ENCODE results near the gene CASK.

CASK gene

DNA sequence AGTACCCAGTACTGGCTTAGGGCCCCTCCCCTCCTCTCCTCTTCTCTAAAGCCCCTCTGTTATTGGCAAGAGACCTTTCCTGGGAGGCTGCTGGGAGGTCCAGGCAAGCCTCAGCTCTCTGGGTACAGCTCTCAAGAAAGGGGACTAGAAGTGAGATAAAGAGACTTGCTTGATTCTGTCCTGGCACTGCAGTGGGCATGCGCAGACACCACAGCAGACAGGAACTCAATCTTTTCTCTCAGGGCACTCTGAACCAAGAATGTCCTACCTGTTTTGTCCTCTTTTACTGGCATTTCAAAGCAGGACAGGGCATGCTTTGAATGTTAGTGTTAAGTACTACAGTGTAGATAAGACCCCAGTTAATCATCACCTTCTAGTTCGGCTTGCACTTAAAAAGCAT lies 401.3 kb downstream of the CASK start:
- TF ChIP-seq GABPA (IDR thresholded peaks at IDR 0.05; ENCODE audit: low read depth), result no peak
- TF ChIP-seq POLR2AphosphoS5 (IDR thresholded peaks at IDR 0.05; ENCODE audit: low read depth), result no peak
- TF ChIP-seq SPI1 (IDR thresholded peaks at IDR 0.05; ENCODE audit: borderline replicate concordance, low read depth), result no peak
- TF ChIP-seq, protein P1, sequence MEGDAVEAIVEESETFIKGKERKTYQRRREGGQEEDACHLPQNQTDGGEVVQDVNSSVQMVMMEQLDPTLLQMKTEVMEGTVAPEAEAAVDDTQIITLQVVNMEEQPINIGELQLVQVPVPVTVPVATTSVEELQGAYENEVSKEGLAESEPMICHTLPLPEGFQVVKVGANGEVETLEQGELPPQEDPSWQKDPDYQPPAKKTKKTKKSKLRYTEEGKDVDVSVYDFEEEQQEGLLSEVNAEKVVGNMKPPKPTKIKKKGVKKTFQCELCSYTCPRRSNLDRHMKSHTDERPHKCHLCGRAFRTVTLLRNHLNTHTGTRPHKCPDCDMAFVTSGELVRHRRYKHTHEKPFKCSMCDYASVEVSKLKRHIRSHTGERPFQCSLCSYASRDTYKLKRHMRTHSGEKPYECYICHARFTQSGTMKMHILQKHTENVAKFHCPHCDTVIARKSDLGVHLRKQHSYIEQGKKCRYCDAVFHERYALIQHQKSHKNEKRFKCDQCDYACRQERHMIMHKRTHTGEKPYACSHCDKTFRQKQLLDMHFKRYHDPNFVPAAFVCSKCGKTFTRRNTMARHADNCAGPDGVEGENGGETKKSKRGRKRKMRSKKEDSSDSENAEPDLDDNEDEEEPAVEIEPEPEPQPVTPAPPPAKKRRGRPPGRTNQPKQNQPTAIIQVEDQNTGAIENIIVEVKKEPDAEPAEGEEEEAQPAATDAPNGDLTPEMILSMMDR (IDR thresholded peaks at IDR 0.05; ENCODE audit: insufficient read depth, low read length), result no peak
- TF ChIP-seq REST (IDR thresholded peaks at IDR 0.05; ENCODE audit: insufficient replicate concordance, low read depth), result no peak
- Histone ChIP-seq H3K27me3 (ENCODE audit: insufficient read depth, poor library complexity, severe bottlenecking) (no peaks in the 10 kb centered on the region), H3K27ac (replicated peaks) (no peak overlapping the region), H3K4me3 (replicated peaks; ENCODE audit: insufficient read depth, low read length) (no peak overlapping the region)
- DNase-seq (ENCODE audit: low read depth in 1 of 2, low spot score in 1 of 2), result no peak

- Histone ChIP-seq H3K4me3 (replicated peaks; ENCODE audit: insufficient read depth, low read length) (no peak overlapping the region), H3K27ac (replicated peaks) (no peak overlapping the region), H3K27me3 (ENCODE audit: insufficient read depth, poor library complexity, severe bottlenecking) (no peaks in the 10 kb centered on the region)
- TF ChIP-seq SPI1 (IDR thresholded peaks at IDR 0.05; ENCODE audit: borderline replicate concordance, low read depth), result no peak
- TF ChIP-seq REST (IDR thresholded peaks at IDR 0.05; ENCODE audit: insufficient replicate concordance, low read depth), result no peak
- TF ChIP-seq, protein P1 (IDR thresholded peaks at IDR 0.05; ENCODE audit: insufficient read depth, low read length), result no peak
- no peak for TF ChIP-seq POLR2AphosphoS5 (IDR thresholded peaks at IDR 0.05; ENCODE audit: low read depth)
- no peak for TF ChIP-seq GABPA (IDR thresholded peaks at IDR 0.05; ENCODE audit: low read depth)
- DNase-seq (ENCODE audit: low read depth in 1 of 2, low spot score in 1 of 2), result no peak
Measured at GRCh38 chrX:41519468-41519867, 403.9 kb downstream of the CASK start.

GRCh38 chrX:41518841-41519220 lies 404.5 kb downstream of the CASK start:
- Histone ChIP-seq H3K27me3 (ENCODE audit: insufficient read depth, poor library complexity, severe bottlenecking) (no peaks in the 10 kb centered on the region), H3K4me3 (replicated peaks; ENCODE audit: insufficient read depth, low read length) (no peak overlapping the region), H3K27ac (replicated peaks) (no peak overlapping the region)
- no peak for TF ChIP-seq POLR2AphosphoS5 (IDR thresholded peaks at IDR 0.05; ENCODE audit: low read depth)
- no peak for TF ChIP-seq SPI1 (IDR thresholded peaks at IDR 0.05; ENCODE audit: borderline replicate concordance, low read depth)
- TF ChIP-seq, protein P1 (IDR thresholded peaks at IDR 0.05; ENCODE audit: insufficient read depth, low read length), result no peak
- no peak for TF ChIP-seq REST (IDR thresholded peaks at IDR 0.05; ENCODE audit: insufficient replicate concordance, low read depth)
- TF ChIP-seq GABPA (IDR thresholded peaks at IDR 0.05; ENCODE audit: low read depth), result no peak
- DNase-seq (ENCODE audit: low read depth in 1 of 2, low spot score in 1 of 2), result no peak
